ENCODE results near the gene BMPR1A.

The BMPR1A gene

GRCh38 chr10:86756511-86757112 is at the start of gene BMPR1A:
Gene BMPR1A (plus strand): TSS chr10:86756619. CDS start chr10:86876019, 119,400 bp downstream.
- peak; percentile 97 for DNase-seq

GRCh38 chr10:86706977-86707376 is 49.4 kb upstream of the BMPR1A start:
- no peak for DNase-seq

- DNase-seq: no peak
These were observed 48.9 kb upstream of the BMPR1A start for GRCh38 chr10:86707505-86707904.

- DNase-seq: no peak
These were observed 48.2 kb upstream of the BMPR1A start for GRCh38 chr10:86708068-86708782.

GRCh38 chr10:86708783-86709380 is 47.5 kb upstream of the BMPR1A start:
- no peak for DNase-seq

- no peak for DNase-seq
These were observed 46.8 kb upstream of the BMPR1A start for GRCh38 chr10:86709396-86710185.

- peak; percentile 84 for DNase-seq
These were observed 45.4 kb upstream of the BMPR1A start for GRCh38 chr10:86710987-86711512.

GRCh38 chr10:86711513-86712316 is 44.7 kb upstream of the BMPR1A start:
- peak; percentile 61 for DNase-seq

- peak; percentile 63 for DNase-seq
These were observed 44.1 kb upstream of the BMPR1A start for GRCh38 chr10:86712317-86712707.

- no peak for DNase-seq
These were observed 41.1 kb upstream of the BMPR1A start for GRCh38 chr10:86715156-86715795.

GRCh38 chr10:86715836-86716235 is 40.6 kb upstream of the BMPR1A start:
- no peak for DNase-seq

- no peak for DNase-seq
These were observed 40.0 kb upstream of the BMPR1A start for GRCh38 chr10:86716466-86716865.

GRCh38 chr10:86718556-86718955 is 37.9 kb upstream of the BMPR1A start:
- no peak for DNase-seq

- no peak for DNase-seq
These were observed 35.2 kb upstream of the BMPR1A start for GRCh38 chr10:86721232-86721631.

GRCh38 chr10:86723009-86723408 is 33.4 kb upstream of the BMPR1A start:
- no peak for DNase-seq

GRCh38 chr10:86724445-86724844 is 32.0 kb upstream of the BMPR1A start:
- no peak for DNase-seq

- no peak for DNase-seq
These were observed 30.3 kb upstream of the BMPR1A start for GRCh38 chr10:86725980-86726676.

- peak; percentile 30 for DNase-seq
These were observed 29.8 kb upstream of the BMPR1A start for GRCh38 chr10:86726677-86726999.

- no peak for DNase-seq
These were observed 28.9 kb upstream of the BMPR1A start for GRCh38 chr10:86727470-86727869.

- no peak for DNase-seq
These were observed 28.4 kb upstream of the BMPR1A start for GRCh38 chr10:86728056-86728455.

- DNase-seq: no peak
These were observed 26.7 kb upstream of the BMPR1A start for GRCh38 chr10:86729677-86730076.
